NCI-H748 (cell line): ENCODE measurements around the gene AK4.

ENCODE experiments used
- DNase-seq: peaks from one replicate; lab custom pipeline; 2025; ENCODE audit not compliant: unreplicated experiment; lab: John Stamatoyannopoulos, UW

The AK4 gene

DNA sequence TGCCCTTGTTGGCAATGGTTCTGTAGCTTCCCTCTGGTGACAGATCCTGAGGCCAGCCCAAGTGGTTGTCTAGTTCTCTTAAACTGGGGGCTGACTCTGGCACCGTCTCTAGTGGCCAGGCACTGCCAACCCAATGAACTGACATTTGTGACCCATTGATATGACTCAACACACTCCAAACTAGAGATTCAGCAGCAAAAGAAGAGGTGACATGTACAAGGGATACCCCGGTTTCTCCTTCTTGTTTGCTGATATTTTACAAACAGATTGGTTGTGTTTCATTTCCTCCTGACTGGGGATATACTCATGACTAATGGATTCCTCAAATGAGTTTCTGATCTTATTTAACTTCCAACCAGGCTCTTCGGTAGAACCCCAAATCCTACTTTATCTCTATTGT, 95.5 kb downstream of the AK4 start:
- DNase-seq: no peak

DNA sequence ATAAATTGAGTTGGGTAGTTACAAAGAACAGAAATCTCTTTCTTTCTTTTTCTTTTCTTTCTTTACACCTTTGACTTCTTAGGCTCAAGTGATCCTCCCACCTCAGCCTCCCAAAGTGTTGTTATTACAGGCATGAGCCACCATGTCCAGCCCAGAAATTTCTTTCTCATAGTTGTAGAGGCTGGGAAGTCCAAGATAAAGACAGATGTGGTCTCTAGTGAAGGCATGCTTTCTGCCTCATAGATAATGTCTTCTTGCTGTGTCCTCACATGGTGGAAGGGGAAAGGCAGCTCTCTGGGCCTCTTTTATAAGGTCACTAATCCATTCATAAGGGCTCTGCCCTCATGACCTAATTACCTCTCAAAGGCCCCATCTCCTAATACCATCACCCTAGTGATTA, 97.3 kb downstream of the AK4 start:
- no peak for DNase-seq

DNA sequence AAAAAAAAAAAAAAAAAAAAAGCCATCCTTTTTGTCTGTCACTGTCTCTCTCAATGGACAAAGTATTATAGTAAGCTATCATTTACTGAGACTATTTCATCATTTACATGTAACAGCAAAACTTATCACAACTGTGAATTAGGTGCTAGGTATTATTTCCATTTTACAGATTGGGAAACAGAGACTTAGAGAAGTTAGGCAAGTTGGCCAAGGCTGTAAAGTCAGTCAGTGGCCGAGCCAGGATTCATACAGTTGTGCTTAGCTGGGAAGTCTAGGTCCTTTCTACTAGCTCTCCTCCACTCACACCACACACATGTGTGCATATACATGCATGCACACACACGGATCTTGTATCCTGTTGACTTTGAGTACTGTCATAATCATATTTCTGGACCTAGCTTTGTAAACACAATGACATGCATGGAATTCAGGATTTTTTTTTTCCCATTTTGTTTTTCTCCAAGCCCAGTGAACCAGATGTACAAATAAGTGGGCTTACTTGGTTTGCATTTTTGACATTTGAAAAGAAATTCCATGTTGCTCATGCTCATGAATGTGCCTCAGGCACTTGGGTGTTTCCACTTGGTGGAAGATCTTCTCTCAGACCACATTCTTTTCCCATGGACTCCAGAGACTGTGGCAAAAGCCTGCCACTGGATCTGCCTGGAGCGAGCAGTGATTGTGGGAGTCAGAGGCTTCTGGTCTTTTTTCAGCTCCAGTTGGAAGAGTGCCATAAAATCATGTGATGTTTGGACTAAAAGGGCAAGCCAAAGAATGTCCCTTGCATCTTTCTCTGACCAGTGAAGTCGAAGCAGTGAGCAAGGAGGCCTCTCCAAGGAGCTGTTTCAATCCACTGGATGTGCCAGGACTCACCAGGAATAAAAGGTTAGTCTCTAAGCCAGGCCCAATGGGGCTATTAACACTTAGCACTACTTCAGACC, 99.7 kb downstream of the AK4 start:
- DNase-seq: no peak

DNA sequence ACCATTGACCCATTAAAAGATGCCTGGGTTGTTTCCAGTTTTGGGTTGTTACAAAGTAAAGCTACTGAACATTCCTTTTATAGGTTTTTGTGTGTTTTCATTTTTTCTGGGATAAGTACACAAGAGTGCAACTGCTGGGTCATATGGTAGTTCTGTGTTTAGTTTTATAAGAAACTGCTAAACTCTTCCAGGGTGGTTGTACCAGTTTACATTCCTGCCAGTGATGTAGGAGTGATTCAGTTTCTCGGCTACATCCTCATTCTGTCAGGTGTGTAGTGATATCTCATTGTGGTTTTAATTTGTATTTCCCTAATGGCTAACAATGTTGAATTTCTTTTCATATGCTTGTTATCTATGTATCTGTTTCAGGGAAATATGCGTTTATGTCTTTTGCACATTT, 102.8 kb downstream of the AK4 start:
- DNase-seq: no peak

DNA sequence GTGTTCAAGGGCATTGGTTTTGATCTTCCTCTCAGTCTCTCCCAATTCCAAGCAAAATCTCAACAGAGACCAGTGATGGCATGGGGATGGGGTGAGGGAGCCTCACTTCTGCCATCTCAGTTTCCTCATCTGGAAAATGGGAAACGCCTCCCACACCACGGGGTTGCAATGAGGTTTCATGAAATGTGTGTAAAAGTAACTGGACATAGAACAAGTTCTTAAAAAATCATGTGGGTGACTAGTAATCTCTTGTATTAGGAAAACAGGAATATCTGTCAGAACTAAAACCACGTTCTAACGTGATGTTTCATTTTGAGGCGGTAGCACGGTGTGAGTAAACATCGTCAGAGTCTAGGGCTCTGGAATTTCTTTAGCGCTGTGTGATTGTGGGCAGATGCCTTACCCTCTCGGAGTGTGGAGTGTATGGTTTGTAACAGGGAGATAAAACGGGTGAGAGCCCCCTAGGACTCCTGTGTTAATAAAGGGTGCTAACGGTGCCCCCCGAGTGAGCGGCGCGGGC, 105.9 kb downstream of the AK4 start:
- no peak for DNase-seq

DNA sequence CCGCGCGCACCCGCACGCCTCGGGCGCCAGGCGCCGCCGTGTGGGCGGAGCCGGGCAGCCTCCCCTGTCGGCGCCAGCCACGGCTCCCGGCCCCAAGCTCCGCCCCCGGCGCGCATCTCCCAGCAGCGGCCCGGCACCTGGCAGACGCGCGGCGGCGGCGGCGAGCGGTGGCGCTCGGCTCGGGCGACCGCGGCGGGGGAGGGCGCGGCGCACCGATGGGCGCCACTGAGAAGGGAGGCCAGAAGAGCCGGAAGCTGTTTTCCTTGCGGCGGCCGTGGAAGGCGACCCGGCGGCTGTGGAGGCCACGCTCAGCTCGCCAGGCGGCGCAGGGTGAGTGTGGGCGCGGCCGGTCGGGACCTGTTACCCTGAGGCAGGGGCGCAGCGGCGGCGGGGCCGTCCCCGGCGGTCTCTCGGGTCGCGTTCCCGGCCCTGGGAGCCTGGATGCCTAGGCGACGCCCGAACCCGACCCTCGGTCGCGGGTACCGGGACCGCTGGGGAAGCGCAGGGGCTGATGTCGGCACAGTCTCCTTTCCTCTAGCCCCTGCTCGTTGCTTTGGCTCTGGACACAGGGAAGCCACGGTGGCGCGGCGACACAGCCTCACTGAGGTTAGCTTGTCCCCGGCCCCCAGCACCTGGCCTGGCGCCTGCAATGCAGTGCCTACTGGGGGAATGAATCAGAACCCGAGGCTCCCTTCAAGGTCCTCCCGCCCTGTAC, 106.5 kb downstream of the AK4 start:
- peak; percentile 90 for DNase-seq

DNA sequence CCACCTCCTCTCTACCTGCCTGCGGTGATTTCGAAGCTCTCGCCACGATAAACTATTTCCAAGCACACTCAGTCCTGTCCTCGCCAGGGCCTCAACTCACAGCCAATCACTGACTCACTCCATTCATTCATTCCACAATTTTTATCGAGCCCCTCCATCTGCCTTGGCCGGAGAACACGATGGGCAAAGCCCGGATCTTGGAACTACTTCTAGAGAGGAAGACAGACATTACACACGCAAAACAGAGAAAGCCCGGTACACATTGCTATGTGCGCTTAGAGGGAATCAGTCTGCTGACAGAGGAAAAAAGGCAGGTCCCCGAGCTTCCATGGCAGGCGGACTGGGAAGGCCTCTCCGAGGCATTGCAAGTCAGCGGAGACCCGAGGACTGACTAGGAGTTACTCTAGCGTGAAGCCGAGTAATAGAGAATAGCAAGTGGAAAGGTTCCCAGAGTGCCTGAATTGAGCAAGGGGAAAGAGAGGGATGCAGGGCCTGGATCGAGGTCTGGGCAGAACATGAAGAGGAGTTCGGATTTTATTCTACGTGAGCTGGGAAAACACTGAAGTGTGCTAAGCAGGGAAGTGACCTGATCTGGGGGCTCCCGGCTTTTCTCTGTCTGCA, 107.1 kb downstream of the AK4 start:
- peak; percentile 68 for DNase-seq

DNA sequence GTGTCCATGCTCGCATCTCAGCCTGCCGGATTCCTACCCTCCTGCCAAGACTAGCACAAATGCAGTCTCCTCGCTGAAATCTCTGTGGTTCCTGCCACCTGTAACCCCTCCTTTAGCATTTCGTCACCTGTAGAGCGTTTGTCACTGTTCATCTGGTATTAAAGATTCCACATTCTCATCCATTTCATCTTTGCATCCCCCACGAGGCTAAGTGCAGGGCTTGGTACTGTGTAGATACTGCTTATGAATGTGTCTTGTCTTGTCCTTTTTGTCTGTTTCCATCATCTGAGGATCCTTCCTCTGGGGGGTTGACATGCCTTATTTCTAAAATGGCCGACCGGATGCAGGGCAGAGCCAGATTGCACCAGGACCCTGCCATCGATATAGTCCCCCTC, 107.7 kb downstream of the AK4 start:
- DNase-seq: peak; percentile 51

DNA sequence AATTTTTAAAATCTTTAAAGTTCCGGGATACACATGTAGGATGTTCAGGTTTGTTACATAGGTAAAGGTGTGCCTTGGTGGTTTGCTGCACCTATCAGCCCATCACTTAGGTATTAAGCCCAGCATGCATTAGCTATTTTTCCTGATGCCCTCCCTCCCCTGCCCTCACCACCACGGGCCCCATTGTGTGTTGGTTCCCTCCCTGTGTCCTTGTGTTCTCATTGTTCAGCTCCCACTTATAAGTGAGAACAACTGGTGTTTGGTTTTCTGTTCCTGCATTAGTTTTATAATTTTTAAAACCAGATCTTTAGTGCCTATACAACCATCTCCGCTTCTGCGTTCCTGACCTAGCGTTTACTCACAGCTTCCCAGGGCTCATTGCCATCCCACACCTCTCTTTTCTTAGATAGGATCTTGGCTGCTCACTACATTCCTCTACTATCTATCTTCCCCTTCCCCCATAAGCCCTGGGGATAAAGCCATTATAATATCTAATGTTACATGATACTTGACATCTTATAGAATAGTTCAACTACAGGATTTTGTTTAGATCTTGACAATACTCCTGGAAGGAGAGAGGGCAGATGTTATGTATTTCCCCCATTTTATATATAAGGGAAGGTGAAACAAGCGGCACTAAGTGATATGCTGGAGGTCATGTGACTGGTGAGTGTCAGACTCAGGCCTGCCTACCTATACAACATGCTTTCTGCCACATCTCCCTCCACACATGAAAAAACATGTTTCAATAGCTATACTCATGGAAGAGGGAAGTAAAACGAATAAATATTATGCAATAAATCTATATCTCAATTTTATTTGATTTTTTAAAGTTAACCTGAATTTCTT, 109.1 kb downstream of the AK4 start:
- DNase-seq: no peak

DNA sequence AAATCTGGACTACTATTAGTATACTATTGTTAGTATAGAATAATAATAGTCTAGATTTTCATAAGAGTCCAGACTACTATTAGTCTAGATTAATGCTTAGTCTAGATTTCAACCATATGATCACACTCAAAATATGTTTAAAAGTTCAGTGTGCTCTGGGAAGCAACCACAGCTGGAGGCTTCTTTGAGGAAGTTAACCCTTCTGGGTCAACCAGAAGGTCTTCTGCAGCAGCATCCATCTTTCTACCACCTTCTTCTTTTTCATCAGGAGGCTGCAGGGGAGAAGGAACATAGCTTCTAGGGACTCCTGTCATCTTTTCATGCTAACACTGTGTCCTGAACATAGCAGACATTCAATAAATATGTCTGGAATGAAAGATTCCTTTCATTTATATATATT, 110.1 kb downstream of the AK4 start:
- DNase-seq: no peak

DNA sequence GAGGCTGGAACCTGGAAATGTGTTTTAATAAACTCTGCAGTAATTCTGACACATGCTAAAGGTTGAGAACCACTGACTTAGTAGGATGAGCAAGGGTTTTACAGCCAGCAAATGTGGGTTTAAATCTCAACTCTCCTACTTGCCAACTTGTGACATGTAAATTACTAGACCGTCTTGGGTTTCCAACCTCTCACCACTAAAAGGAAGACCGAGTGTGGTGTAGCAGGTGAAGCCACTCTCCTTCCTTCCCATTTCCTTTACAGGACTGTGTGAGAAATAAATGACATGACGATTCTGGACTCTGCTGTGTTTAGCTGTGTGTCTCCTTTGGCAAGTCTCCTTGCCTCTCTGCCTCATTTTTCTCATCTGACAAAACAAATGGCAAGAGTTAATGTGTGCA, 111.8 kb downstream of the AK4 start:
- DNase-seq: peak; percentile 14

DNA sequence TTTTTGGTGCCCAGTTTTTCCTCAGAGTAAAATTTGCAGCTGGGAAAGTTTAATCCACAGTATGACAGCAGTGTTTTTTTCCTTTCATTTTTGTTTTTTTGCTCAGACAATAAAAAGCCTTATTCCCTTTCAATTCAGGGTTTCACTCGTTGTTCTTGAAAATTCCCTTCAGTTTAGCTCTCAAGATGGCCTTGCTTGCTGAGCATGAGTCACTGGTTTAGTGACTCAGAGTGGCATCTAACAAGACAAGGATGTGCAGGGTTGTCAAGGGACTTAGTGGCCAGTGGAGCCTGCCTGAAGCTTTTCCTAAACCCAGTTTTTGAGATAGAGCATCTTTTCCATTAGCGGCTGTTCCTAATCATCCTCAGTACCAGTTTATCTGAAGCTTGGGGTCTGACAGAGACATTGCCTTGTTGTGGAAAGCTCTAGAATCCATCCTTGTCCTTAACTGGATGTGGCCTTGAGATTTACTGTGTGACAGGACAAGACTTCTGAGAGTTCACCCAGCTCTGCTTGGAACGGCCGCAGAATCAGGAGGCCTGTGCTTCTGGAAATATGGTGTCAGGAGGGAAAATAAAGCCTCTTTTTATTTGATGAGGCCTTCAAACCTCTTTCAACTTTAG, 113.0 kb downstream of the AK4 start:
- no peak for DNase-seq

DNA sequence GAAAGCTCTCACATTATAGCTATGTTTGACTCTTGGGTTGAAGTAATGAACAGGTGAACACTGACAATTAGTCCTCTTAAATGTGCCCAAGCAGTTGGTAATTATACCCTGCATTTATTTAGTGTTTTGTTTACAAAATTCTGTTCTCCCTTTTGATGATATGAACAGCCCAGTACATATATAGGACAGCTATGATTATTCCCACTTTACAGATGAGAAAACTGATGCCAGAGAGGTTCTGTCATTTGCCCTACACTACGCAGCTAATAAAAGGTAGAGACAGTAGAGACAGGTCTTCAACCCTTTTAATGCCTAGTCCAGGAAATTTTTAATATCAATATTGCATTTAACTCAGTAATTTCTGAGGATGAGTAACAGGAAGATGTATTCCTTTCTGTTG, 115.3 kb downstream of the AK4 start:
- DNase-seq: no peak

DNA sequence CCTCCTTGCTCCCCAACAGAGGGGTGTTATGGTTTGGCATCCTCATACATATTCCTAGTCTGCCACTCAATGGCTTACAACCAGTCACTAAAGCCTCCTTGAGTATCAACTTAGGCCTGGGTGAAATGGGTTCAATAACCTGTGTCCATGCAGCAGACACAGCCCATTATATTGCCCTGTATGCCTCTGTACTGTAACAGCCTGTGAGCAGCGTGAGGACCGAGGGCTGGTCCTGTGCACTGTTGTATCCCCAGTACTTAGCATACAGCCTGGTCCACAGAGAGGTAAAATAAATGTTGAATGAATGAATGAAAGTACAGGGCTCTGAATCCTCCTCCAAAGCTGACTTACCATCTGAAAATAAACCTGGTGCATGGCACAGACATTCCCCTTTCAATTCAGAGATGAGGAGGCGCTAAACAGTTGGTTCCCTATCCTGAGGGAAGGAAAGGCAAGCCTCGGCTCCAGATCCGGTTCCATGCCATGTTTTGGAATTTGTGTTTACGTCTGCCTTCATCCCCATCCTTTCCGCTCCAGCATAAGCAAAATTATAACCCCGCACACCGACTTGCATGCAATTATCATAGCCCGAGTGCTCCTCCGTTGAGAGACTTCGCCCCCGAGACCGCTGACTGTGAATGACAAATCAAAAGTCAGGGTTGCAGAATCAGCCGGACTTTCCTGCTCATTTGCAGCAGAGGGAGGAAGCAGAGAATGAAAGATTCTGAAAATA, 116.4 kb downstream of the AK4 start:
- DNase-seq: no peak

DNA sequence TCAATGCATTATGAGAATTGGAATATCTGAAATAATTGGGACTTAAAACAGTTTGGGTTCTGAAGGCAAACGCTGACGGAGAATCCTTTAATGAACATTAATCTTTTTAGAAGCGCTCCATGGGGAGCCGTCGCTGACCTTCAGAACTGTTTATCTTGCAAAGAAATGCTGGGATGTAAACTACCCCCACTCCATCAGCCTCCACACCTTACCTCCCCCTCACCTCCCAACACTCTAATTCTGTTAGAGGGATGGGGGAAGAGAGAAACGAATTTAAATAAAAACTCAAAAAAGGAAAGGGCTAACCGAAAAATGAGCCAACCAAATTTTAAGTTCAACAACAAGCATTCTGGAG, 117.3 kb downstream of the AK4 start:
- no peak for DNase-seq

DNA sequence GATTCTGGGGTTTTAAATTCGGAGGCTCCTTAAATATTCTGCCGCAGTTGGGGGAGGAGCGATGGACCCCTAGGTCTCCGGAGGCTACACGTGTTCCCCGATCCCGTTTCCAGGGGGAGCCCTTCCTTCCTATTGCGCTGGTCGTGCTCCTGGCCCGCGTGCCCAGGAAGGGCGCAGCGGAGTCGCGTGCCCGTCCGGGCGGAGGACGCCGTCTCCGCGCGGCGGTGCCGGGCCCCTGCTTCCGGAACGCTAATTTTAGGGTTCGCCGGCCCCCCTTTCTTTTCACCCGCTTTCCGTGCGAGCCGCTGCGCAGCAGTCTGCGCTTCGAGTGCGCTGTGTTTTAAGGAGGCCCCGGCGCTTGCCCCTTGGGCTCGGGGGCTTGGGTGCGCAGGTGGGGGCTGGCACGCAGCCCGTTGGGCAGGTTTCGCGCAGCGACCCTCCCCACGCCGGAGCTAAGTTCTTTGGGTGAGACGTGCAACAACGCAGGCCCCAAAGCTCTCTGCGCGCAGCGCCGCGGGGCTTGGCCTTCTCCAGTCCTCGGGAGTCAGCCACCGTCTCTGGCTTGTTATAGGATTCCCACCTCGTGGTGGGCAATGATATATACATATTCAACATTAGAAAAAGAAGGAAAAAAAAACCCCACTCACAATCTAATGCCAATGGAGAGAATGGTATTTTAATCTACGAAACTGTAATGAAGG, 117.8 kb downstream of the AK4 start:
- DNase-seq: peak; percentile 74

DNA sequence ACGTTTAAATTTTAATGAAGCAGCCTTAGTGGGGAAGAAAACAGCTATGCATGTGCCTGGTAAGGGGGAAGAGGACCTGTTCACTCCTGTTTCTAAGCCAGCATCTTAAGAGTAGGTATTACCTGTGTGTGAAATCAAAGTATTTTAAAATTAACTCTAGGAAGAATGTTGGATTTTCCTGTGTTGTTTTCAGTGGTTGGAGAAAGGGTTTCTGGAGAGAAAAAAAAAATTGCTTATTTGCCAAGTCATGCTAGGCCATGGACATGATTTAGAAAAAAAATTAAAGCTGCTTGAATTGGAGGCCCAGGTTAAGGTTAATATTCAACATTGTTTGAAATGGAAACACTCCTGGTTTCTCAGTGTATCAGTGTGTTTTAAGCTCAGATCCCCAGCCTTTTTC, 118.5 kb downstream of the AK4 start:
- DNase-seq: no peak

DNA sequence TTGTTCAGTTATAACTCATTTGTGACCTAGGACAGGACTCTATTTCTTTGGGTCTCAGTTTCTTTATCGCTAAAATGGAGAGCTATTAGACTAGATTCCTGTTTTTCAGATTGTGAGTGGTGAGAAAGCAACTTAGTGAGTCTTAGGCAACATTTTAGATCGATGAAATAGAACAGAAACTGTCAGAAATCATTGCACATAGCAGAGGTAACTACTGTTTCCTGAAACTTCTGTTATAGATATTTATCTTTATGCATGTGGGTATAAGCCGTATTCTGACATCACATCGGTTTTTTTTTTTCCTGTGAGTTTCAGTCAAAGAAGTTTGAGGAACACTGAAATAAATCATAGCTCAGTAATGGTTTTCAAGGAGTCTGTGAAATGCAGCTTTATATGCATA, 119.3 kb downstream of the AK4 start:
- no peak for DNase-seq

DNA sequence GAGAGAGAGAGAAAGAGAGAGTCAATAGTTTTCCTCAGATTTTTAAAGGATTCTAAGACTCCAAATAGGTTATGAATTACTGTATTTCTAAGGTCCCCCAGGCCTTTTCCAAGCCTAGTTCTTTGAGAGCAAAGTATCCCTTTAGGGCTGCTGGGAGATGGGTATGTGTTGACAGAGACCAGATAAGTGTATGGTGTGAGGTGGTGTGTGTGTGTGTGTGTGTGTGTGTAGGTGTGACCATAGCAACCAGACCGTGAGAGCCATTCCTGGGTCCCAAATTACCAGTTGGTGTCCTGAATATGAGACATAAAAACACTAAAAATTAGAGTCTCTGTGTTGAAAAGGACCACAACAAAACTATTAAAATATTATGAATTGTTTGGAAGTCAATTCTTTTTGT, 119.7 kb downstream of the AK4 start:
- DNase-seq: peak; percentile 62
